ENCODE measurements around the gene OR10A3. TPM values are rescaled to one million over a fixed set of nuclear protein-coding genes. Genes with fewer than 3 reads are reported as not detected.

Gene OR10A3
- total RNA-seq, 1 experiment from 2014 or later = not detected

DNA sequence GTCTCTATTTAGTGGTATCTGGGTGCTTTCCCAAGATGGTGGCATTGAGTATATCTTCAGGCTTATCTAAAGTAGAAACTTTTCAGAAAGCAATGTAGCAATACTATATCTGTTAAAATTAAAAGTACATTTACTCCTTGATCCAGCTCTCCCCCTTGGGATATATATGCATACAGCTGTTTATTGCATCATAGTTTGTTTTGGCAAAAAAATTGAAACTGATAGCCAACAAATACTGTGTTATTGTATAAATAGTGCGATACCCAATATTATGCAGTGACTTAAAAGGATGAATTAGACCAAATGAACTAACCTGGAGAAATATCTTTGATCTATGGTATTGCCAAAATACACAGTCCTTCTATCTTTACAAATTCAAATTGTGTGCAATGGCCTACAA is 8.4 kb upstream of the OR10A3 start:
- no peak for ATAC-seq
- no peak overlapping the region for H3K27ac Mint-ChIP-seq
- H3K4me3 Mint-ChIP-seq = no peak overlapping the region
- peaks cover 16% of the 10 kb centered on the region for H3K27me3 Mint-ChIP-seq (ENCODE audit: low read depth)
- no peaks in the 10 kb centered on the region for H3K36me3 Mint-ChIP-seq
- TF ChIP-seq ELF4 (CRISPR knock-in tag; IDR thresholded peaks at IDR 0.05; ENCODE audit: low read depth) = no peak
- TF ChIP-seq, protein P1, sequence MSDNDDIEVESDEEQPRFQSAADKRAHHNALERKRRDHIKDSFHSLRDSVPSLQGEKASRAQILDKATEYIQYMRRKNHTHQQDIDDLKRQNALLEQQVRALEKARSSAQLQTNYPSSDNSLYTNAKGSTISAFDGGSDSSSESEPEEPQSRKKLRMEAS (CRISPR knock-in tag; IDR thresholded peaks at IDR 0.05) = no peak
- TF ChIP-seq ETV6 (CRISPR knock-in tag; IDR thresholded peaks at IDR 0.05) = no peak
- TF ChIP-seq FOXJ3 (CRISPR knock-in tag; IDR thresholded peaks at IDR 0.05; ENCODE audit: borderline replicate concordance) = no peak
- TF ChIP-seq, protein P2, sequence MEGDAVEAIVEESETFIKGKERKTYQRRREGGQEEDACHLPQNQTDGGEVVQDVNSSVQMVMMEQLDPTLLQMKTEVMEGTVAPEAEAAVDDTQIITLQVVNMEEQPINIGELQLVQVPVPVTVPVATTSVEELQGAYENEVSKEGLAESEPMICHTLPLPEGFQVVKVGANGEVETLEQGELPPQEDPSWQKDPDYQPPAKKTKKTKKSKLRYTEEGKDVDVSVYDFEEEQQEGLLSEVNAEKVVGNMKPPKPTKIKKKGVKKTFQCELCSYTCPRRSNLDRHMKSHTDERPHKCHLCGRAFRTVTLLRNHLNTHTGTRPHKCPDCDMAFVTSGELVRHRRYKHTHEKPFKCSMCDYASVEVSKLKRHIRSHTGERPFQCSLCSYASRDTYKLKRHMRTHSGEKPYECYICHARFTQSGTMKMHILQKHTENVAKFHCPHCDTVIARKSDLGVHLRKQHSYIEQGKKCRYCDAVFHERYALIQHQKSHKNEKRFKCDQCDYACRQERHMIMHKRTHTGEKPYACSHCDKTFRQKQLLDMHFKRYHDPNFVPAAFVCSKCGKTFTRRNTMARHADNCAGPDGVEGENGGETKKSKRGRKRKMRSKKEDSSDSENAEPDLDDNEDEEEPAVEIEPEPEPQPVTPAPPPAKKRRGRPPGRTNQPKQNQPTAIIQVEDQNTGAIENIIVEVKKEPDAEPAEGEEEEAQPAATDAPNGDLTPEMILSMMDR (IDR thresholded peaks at IDR 0.05) = no peak
- no peak for TF ChIP-seq SOX15 (CRISPR knock-in tag; IDR thresholded peaks at IDR 0.05)
- no peak for TF ChIP-seq NFATC4 (CRISPR knock-in tag; IDR thresholded peaks at IDR 0.05)
- H3K4me1 Mint-ChIP-seq = no peaks in the 10 kb centered on the region
- H3K9me3 Mint-ChIP-seq = peaks cover 5% of the 10 kb centered on the region; the same call in 1 of the 2 replicates
- ChIA-PET CTCF (no interaction called here), POLR2A (no interaction called here)
- no peak for DNase-seq (ENCODE audit: low spot score)

DNA sequence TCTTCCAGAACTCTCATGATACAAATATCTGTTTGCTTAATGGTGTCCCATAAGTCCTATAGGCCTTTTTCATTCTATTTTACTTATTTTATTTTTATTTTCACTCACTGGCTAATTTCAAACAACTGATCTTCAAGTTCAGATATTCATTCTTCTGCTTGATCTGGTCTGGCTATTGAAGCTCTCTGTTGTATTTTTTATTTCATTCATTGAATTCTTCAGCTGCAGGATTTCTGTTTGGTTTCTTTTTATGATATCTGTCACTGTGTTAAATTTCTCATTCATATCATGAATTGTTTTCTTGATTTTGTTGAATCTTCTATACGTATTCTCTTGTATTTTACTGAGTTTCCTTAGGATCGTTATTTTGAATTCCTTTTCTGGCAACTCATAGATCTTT is 2.6 kb upstream of the OR10A3 start:
- ChIA-PET CTCF (no interaction called here), POLR2A (no interaction called here)
- no peak for ATAC-seq
- TF ChIP-seq MXD4 (CRISPR knock-in tag; IDR thresholded peaks at IDR 0.05; ENCODE audit: borderline replicate concordance) = no peak
- no peak for TF ChIP-seq GTF2I (CRISPR knock-in tag; conservative IDR thresholded peaks at IDR 0.05)
- no peak for TF ChIP-seq FOXP1 (CRISPR knock-in tag; IDR thresholded peaks at IDR 0.05; ENCODE audit: borderline replicate concordance)
- TF ChIP-seq, protein P3, sequence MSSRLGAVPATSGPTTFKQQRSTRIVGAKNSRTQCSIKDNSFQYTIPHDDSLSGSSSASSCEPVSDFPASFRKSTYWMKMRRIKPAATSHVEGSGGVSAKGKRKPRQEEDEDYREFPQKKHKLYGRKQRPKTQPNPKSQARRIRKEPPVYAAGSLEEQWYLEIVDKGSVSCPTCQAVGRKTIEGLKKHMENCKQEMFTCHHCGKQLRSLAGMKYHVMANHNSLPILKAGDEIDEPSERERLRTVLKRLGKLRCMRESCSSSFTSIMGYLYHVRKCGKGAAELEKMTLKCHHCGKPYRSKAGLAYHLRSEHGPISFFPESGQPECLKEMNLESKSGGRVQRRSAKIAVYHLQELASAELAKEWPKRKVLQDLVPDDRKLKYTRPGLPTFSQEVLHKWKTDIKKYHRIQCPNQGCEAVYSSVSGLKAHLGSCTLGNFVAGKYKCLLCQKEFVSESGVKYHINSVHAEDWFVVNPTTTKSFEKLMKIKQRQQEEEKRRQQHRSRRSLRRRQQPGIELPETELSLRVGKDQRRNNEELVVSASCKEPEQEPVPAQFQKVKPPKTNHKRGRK (CRISPR knock-in tag; IDR thresholded peaks at IDR 0.05; ENCODE audit: borderline replicate concordance) = no peak
- no peak for TF ChIP-seq NFATC4 (CRISPR knock-in tag; IDR thresholded peaks at IDR 0.05)
- Mint-ChIP-seq H3K4me3 (no peak overlapping the region), H3K36me3 (peaks cover 12% of the 10 kb centered on the region), H3K27me3 (ENCODE audit: low read depth) (peaks cover 16% of the 10 kb centered on the region), H3K4me1 (peaks cover 6% of the 10 kb centered on the region; the same call in 1 of the 2 replicates), H3K27ac (no peak overlapping the region), H3K9me3 (peaks cover 25% of the 10 kb centered on the region)
- no peak for DNase-seq (ENCODE audit: low spot score)

DNA sequence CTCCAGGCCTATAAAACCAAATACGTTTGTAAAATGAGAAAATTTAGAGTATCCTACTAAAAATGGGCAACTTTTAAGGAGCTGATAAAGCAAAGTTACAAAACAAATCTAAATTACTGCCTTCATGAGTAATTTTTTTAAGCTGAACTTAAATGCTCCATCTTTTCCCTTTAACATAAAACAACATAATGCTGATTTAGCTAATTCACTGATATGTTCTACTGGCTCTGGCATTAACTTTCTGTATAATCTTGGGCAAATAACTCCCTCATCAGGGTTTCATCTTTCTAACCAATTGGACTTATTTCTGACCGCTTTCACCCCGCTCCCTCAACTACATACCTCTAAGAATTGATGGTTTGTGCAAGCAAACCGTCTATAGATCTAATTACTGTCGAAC is 362 bp downstream of the OR10A3 start:
- Mint-ChIP-seq H3K27ac (no peak overlapping the region), H3K4me1 (peaks cover 6% of the 10 kb centered on the region; the same call in 1 of the 2 replicates), H3K27me3 (ENCODE audit: low read depth) (no peaks in the 10 kb centered on the region), H3K9me3 (peaks cover 25% of the 10 kb centered on the region), H3K4me3 (no peak overlapping the region), H3K36me3 (peaks cover 12% of the 10 kb centered on the region)
- ChIA-PET CTCF (no interaction called here), POLR2A (interaction anchor here (0.6 kb wide), 1 partner anchor 17 kb away, joined by 3 read pairs; no protein-coding TSS in a partner anchor)
- ATAC-seq = no peak
- no peak for DNase-seq (ENCODE audit: low spot score)
- TF ChIP-seq SMAD3 (CRISPR knock-in tag; IDR thresholded peaks at IDR 0.05; ENCODE audit: borderline replicate concordance) (no peak), ZNF396 (CRISPR knock-in tag; IDR thresholded peaks at IDR 0.05; ENCODE audit: borderline replicate concordance) (no peak), ZNF416 (CRISPR knock-in tag; IDR thresholded peaks at IDR 0.05) (no peak), ELF4 (CRISPR knock-in tag; IDR thresholded peaks at IDR 0.05; ENCODE audit: low read depth) (no peak), SOX15 (CRISPR knock-in tag; IDR thresholded peaks at IDR 0.05) (no peak), GRHL2 (CRISPR knock-in tag; IDR thresholded peaks at IDR 0.05; ENCODE audit: insufficient replicate concordance, severe bottlenecking) (no peak), ZNF219 (CRISPR knock-in tag; IDR thresholded peaks at IDR 0.05; ENCODE audit: borderline replicate concordance) (no peak), ZNF317 (CRISPR knock-in tag; IDR thresholded peaks at IDR 0.05; ENCODE audit: borderline replicate concordance, low read depth) (no peak), ATF1 (CRISPR knock-in tag; IDR thresholded peaks at IDR 0.05) (no peak), RORB (CRISPR knock-in tag; IDR thresholded peaks at IDR 0.05) (no peak)
- TF ChIP-seq, protein P4, sequence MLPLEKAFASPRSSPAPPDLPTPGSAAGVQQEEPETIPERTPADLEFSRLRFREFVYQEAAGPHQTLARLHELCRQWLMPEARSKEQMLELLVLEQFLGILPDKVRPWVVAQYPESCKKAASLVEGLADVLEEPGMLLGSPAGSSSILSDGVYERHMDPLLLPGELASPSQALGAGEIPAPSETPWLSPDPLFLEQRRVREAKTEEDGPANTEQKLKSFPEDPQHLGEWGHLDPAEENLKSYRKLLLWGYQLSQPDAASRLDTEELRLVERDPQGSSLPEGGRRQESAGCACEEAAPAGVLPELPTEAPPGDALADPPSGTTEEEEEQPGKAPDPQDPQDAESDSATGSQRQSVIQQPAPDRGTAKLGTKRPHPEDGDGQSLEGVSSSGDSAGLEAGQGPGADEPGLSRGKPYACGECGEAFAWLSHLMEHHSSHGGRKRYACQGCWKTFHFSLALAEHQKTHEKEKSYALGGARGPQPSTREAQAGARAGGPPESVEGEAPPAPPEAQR (CRISPR knock-in tag; IDR thresholded peaks at IDR 0.05) = no peak
- TF ChIP-seq, protein P5, sequence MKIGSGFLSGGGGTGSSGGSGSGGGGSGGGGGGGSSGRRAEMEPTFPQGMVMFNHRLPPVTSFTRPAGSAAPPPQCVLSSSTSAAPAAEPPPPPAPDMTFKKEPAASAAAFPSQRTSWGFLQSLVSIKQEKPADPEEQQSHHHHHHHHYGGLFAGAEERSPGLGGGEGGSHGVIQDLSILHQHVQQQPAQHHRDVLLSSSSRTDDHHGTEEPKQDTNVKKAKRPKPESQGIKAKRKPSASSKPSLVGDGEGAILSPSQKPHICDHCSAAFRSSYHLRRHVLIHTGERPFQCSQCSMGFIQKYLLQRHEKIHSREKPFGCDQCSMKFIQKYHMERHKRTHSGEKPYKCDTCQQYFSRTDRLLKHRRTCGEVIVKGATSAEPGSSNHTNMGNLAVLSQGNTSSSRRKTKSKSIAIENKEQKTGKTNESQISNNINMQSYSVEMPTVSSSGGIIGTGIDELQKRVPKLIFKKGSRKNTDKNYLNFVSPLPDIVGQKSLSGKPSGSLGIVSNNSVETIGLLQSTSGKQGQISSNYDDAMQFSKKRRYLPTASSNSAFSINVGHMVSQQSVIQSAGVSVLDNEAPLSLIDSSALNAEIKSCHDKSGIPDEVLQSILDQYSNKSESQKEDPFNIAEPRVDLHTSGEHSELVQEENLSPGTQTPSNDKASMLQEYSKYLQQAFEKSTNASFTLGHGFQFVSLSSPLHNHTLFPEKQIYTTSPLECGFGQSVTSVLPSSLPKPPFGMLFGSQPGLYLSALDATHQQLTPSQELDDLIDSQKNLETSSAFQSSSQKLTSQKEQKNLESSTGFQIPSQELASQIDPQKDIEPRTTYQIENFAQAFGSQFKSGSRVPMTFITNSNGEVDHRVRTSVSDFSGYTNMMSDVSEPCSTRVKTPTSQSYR (CRISPR knock-in tag; IDR thresholded peaks at IDR 0.05) = no peak

All from WTC11 (cell line).